ENCODE data around the gene NDST3.

Gene NDST3

DNA sequence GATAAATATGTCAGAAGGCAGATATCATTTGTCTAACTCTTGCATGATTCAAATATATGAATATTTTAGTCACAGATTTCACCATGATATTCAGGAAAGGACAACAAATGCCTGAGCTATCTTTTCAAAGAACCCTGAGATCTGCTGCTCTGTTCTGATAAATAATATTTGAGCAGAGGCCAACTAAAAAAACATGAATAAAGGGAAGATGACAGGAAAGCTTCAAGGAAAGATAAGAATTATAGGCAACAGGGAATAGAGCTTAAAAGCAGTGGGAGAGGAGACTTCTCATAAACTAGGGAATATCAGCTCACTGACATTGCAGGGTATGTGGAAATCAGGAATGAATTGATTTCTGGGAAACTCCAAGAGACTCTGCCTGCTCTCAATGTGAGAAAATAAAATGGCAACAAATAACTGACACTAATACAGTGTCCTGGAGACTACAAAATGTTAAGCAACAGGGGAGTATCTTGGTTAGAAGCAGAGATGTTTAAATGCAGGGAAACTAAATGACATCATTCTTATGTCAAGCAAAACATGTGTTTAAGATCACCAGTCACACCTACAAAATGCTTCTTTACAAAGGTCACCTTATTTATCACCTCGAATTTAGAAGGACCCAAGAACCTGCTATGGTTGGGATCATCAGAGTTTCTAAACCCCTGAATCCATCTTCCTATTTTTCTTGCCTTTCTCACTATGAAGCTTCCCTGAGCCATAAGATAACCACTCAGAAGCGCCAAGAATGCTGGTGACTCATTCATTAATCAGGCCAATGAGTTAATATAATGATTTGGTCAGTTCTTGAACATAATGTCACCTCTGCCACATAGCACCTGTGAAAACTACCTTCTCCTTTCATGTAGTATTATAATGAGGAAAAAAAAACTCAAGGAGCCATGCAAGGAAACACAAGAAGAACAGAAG, 78.1 kb downstream of the NDST3 start:
- Histone ChIP-seq H4K20me1 (ENCODE audit: insufficient read depth, low read length) (no peaks in the 10 kb centered on the region), H3K79me2 (ENCODE audit: low read length) (no peaks in the 10 kb centered on the region), H3K9ac (ENCODE audit: low read length) (no peak overlapping the region), H3K4me1 (ENCODE audit: low read length) (peaks cover 4% of the 10 kb centered on the region; the same call in 1 of the 2 replicates), H3K4me3 (ENCODE audit: low read length) (no peak overlapping the region), H3F3A (ENCODE audit: insufficient read depth, low read length) (no peaks in the 10 kb centered on the region), H3K36me3 (replicated peaks; ENCODE audit: insufficient read depth, low read length) (no peaks in the 10 kb centered on the region), H3K9me2 (replicated peaks; ENCODE audit: insufficient read depth, low read length) (no peaks in the 10 kb centered on the region), H3K9me3 (replicated peaks; ENCODE audit: insufficient read depth, low read length) (no peaks in the 10 kb centered on the region), H3K4me2 (ENCODE audit: low read depth, low read length) (0 out of 2 replicates have a peak overlapping the region, but pooled peaks have one; percentile 17), H3K27me3 (replicated peaks; ENCODE audit: insufficient read depth, low read length) (no peaks in the 10 kb centered on the region), H2AFZ (ENCODE audit: low read length) (peak overlapping the region; percentile 37; the same call in 1 of the 2 replicates), H3K27ac (ENCODE audit: low read length) (no peak overlapping the region)
- DNase-seq: no peak
- TF ChIP-seq EZH2phosphoT487 (IDR thresholded peaks at IDR 0.05; ENCODE audit: low read length) (no peak), CTCF (IDR thresholded peaks at IDR 0.05; ENCODE audit: low read length) (no peak), EZH2 (optimal IDR thresholded peaks at IDR 0.05; ENCODE audit: low read depth, low read length) (no peak)

DNA sequence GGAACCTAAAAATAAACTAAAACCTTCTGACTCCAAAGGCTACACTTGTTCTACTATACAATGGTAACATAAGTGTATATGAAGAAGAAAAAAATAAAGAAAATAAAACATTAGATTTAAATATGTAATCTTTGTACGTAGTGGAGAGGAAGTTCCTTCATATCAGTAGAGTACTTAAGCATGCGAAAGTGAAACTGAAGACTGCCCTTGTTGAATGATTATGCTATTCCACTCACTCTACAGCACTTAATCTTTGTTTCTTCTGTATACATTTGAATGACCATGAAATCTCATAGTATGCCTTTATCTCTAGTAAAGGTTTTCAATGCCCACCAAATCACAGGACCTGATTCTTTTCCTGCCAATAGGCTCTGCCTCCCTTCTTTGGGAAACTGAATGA, 78.9 kb downstream of the NDST3 start:
- Histone ChIP-seq H3K79me2 (ENCODE audit: low read length) (no peaks in the 10 kb centered on the region), H3K9ac (ENCODE audit: low read length) (no peak overlapping the region), H3K9me2 (replicated peaks; ENCODE audit: insufficient read depth, low read length) (no peaks in the 10 kb centered on the region), H3K27ac (ENCODE audit: low read length) (no peak overlapping the region), H3K4me1 (ENCODE audit: low read length) (peaks cover 4% of the 10 kb centered on the region; the same call in 1 of the 2 replicates), H3K27me3 (replicated peaks; ENCODE audit: insufficient read depth, low read length) (no peaks in the 10 kb centered on the region), H2AFZ (ENCODE audit: low read length) (peak overlapping the region; percentile 37), H3K36me3 (replicated peaks; ENCODE audit: insufficient read depth, low read length) (no peaks in the 10 kb centered on the region), H3K9me3 (replicated peaks; ENCODE audit: insufficient read depth, low read length) (no peaks in the 10 kb centered on the region), H4K20me1 (ENCODE audit: insufficient read depth, low read length) (no peaks in the 10 kb centered on the region), H3F3A (ENCODE audit: insufficient read depth, low read length) (no peaks in the 10 kb centered on the region), H3K4me3 (ENCODE audit: low read length) (no peak overlapping the region), H3K4me2 (ENCODE audit: low read depth, low read length) (peak overlapping the region; percentile 31)
- DNase-seq: peak; percentile 64
- TF ChIP-seq EZH2phosphoT487 (IDR thresholded peaks at IDR 0.05; ENCODE audit: low read length) (no peak), CTCF (IDR thresholded peaks at IDR 0.05; ENCODE audit: low read length) (no peak), EZH2 (optimal IDR thresholded peaks at IDR 0.05; ENCODE audit: low read depth, low read length) (no peak)

- no peak overlapping the region for H3K9ac ChIP-seq (ENCODE audit: low read length)
- no peak for DNase-seq
Measured at GRCh38 chr4:118114720-118115119, 80.4 kb downstream of the NDST3 start.

More at GRCh38 chr4:118114720-118115119, 80.4 kb downstream of the NDST3 start:
- H3K4me1 ChIP-seq (ENCODE audit: low read length): peaks cover 4% of the 10 kb centered on the region; the same call in 1 of the 2 replicates
- H3K36me3 ChIP-seq (replicated peaks; ENCODE audit: insufficient read depth, low read length): no peaks in the 10 kb centered on the region
- no peaks in the 10 kb centered on the region for H3K9me2 ChIP-seq (replicated peaks; ENCODE audit: insufficient read depth, low read length)
- no peak overlapping the region for H3K4me3 ChIP-seq (ENCODE audit: low read length)
- H4K20me1 ChIP-seq (ENCODE audit: insufficient read depth, low read length): no peaks in the 10 kb centered on the region
- no peak overlapping the region for H2AFZ ChIP-seq (ENCODE audit: low read length)
- no peaks in the 10 kb centered on the region for H3F3A ChIP-seq (ENCODE audit: insufficient read depth, low read length)
- no peaks in the 10 kb centered on the region for H3K79me2 ChIP-seq (ENCODE audit: low read length)
- no peaks in the 10 kb centered on the region for H3K27me3 ChIP-seq (replicated peaks; ENCODE audit: insufficient read depth, low read length)
- no peak overlapping the region for H3K4me2 ChIP-seq (ENCODE audit: low read depth, low read length)
- no peaks in the 10 kb centered on the region for H3K9me3 ChIP-seq (replicated peaks; ENCODE audit: insufficient read depth, low read length)
- TF ChIP-seq EZH2phosphoT487 (IDR thresholded peaks at IDR 0.05; ENCODE audit: low read length): no peak
- H3K27ac ChIP-seq (ENCODE audit: low read length): no peak overlapping the region
